ENCODE results near the gene PGBD5.

The PGBD5 gene

DNA sequence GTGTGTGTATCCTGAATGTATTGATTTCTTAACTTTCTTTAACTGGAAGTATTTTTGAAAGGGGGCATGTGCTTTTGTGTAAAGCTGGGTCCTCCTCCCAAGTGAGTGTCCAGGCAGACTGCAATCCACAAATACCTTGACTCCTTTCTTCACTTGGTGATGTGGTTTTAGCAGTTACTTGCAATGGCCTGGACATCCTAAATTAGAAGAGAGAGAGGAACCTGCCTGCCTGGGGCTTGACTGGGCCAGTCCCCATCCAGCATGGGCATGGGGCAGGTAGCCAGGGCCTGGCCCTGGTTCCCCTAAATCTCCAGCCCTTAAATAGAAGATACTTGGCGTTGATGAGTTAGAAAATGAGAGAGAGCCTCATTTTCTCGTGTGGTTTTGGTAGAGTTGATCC, 159.7 kb downstream of the PGBD5 start:
- DNase-seq (ENCODE audit: low read depth in 2 of 2) = no peak
- no peak overlapping the region for H3K4me3 ChIP-seq (replicated peaks in 1 of 2; ENCODE audit: low read depth in 2 of 2, low read length in 2 of 2)
- TF ChIP-seq, protein P1, sequence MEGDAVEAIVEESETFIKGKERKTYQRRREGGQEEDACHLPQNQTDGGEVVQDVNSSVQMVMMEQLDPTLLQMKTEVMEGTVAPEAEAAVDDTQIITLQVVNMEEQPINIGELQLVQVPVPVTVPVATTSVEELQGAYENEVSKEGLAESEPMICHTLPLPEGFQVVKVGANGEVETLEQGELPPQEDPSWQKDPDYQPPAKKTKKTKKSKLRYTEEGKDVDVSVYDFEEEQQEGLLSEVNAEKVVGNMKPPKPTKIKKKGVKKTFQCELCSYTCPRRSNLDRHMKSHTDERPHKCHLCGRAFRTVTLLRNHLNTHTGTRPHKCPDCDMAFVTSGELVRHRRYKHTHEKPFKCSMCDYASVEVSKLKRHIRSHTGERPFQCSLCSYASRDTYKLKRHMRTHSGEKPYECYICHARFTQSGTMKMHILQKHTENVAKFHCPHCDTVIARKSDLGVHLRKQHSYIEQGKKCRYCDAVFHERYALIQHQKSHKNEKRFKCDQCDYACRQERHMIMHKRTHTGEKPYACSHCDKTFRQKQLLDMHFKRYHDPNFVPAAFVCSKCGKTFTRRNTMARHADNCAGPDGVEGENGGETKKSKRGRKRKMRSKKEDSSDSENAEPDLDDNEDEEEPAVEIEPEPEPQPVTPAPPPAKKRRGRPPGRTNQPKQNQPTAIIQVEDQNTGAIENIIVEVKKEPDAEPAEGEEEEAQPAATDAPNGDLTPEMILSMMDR (IDR thresholded peaks at IDR 0.05; ENCODE audit: low read depth, low read length) = no peak

DNA sequence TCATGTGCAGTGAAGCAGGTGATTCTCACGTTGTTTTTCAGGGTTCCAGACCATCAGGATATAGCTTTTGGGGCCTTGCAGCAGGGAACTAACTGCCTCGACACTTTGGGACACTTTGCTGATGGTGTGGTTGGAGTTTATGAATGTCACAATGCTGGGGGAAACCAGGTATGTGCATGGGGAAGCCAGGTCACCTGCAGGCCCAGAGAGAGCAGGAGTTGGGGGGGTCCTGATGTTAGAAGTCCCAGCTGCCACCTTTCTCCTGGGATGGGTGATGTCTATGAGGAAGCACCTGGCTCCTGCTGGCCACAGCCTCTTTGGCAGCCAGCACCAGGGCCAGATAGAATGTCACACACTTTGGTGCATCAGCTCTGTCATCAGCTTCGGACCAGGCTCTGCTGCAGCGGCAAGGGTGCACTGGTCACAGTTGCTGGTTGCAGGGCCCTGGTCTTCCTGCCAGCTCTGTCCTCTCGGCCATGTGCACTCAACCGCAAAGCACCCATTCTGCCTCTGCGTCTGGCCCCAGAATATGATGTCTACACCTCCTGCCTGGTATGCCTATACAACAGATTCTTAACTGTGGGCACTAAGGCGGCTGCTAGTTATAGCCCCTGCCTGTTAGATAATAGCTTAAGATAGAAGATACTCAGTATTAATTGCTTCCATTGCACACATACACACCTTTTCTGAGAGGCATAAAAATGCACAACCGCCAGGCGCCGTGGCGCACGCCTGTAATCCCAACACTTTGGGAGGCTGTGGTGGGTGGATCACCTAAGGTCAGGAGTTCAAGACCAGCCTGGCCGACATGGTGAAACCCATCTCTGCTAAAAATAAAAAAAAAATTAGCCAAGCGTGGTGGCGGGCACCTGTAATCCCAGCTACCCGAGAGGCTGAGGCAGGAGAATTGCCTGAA, 160.7 kb downstream of the PGBD5 start:
- DNase-seq (ENCODE audit: low read depth in 2 of 2) = no peak
- no peak overlapping the region for H3K4me3 ChIP-seq (replicated peaks in 1 of 2; ENCODE audit: low read depth in 2 of 2, low read length in 2 of 2)
- TF ChIP-seq, protein P1 (IDR thresholded peaks at IDR 0.05; ENCODE audit: low read depth, low read length) = no peak

Data from cardiac fibroblast (primary cell).